H1 (cell line): ENCODE results near the gene PRR12. TPM values are rescaled to one million over a fixed set of nuclear protein-coding genes. Genes with fewer than 3 reads are reported as not detected.

Source experiments
- ASH2L ChIP-seq: fragments of 200-600, 300-600 bp; sonication (generic); IDR thresholded peaks from one replicate; pipeline ENCODE4 v1.7.1; 2017; ENCODE audit warnings: low read length
- ATF2 ChIP-seq: IDR thresholded peaks from 2 replicates; pipeline ENCODE4 v1.6.1; 2012; ENCODE audit warnings: low read length, inconsistent platforms
- BACH1 ChIP-seq: IDR thresholded peaks from 2 replicates; pipeline ENCODE4 v1.6.1; 2012; ENCODE audit warnings: low read length, improper control_type of control experiment
- BRCA1 ChIP-seq: IDR thresholded peaks from 2 replicates; pipeline ENCODE4 v1.6.1; 2012; ENCODE audit warnings: low read depth, low read length, improper control_type of control experiment
- CBX5 ChIP-seq: fragments of 300-800, 300-1000 bp; sonication (generic); IDR thresholded peaks from 2 replicates; pipeline ENCODE4 v1.7.1; 2016; ENCODE audit warnings: antibody characterized with exemption, low read length, low read depth
- CTBP2 ChIP-seq: IDR thresholded peaks from 2 replicates; pipeline ENCODE4 v1.7.0; 2011; ENCODE audit warnings: borderline replicate concordance, mild to moderate bottlenecking, moderate library complexity, mixed read lengths, low read length; ENCODE audit not compliant: insufficient read depth, insufficient read length
- JUN ChIP-seq: IDR thresholded peaks from 2 replicates; pipeline ENCODE4 v1.6.1; 2011; ENCODE audit warnings: low read depth, mild to moderate bottlenecking, improper control_type of control experiment, low read length
- JUND ChIP-seq: IDR thresholded peaks from 2 replicates; pipeline ENCODE4 v1.6.1; 2011; ENCODE audit warnings: mild to moderate bottlenecking, improper control_type of control experiment, low read length
- KDM1A ChIP-seq: fragments of 200-600, 300-600 bp; sonication (generic); IDR thresholded peaks from 2 replicates; pipeline ENCODE4 v1.7.1; 2016; ENCODE audit warnings: mild to moderate bottlenecking, low read length, borderline replicate concordance
- MAX ChIP-seq: IDR thresholded peaks from 2 replicates; pipeline ENCODE4 v1.6.1; 2012; ENCODE audit warnings: inconsistent platforms
- RBBP5 ChIP-seq: IDR thresholded peaks from 2 replicates; pipeline ENCODE4 v1.7.1; 2012; ENCODE audit warnings: low read depth, mild to moderate bottlenecking, inconsistent platforms, low read length, moderate library complexity, borderline replicate concordance
- RFX5 ChIP-seq: IDR thresholded peaks from 2 replicates; pipeline ENCODE4 v1.6.1; 2011; ENCODE audit warnings: low read depth, low read length, improper control_type of control experiment, borderline replicate concordance
- SIRT6 ChIP-seq: IDR thresholded peaks from one replicate; pipeline ENCODE4 v1.7.1; 2012; ENCODE audit warnings: low read length, inconsistent platforms
- SP1 ChIP-seq: IDR thresholded peaks from 2 replicates; pipeline ENCODE4 v1.6.1; 2011; ENCODE audit warnings: low read depth, low read length
- TAF1 ChIP-seq: IDR thresholded peaks from 2 replicates; pipeline ENCODE4 v1.6.1; 2011; ENCODE audit warnings: mild to moderate bottlenecking, low read depth, low read length
- TBP ChIP-seq: IDR thresholded peaks from 2 replicates; pipeline ENCODE4 v1.6.1; 2011; ENCODE audit warnings: low read depth, low read length, improper control_type of control experiment
- TCF12 ChIP-seq: IDR thresholded peaks from 2 replicates; pipeline ENCODE4 v1.6.1; 2011; ENCODE audit warnings: low read depth, mild to moderate bottlenecking, low read length
- YY1 ChIP-seq: IDR thresholded peaks from 2 replicates; pipeline ENCODE4 v1.6.1; 2011; ENCODE audit warnings: low read depth, mild to moderate bottlenecking, low read length
- ZNF274 ChIP-seq: IDR thresholded peaks from 2 replicates; pipeline ENCODE4 v1.7.0; 2012; ENCODE audit warnings: low read length, borderline replicate concordance; ENCODE audit errors: extremely low read depth
- polyA plus RNA-seq, 7 experiments: library from polyadenylated mRNA; depleted of rRNA in 3 of 7; stranded (reverse) in 5 of 7; unstranded in 2 of 7; fragments of >200 nt in 5 of 7; fragments of 200-250 nt in 2 of 7; gene quantifications; 1 replicate in 5 of 7; 2 replicates in 1 of 7; 4 replicates in 1 of 7; pipeline versions ENCODE4 v1.2.1 to v1.2.3, GENCODE V29; 2011 to 2013; ENCODE audit warnings: missing spikeins in 2 of 7, mixed read lengths in 2 of 7
- total RNA-seq: library from RNA; stranded (reverse); fragmentation: NEBNext Ultra II Directional; extraction: Animal tissue kit (Norgen Biotek cat#: 25700); gene quantifications from 2 replicates; pipeline ENCODE4 v1.2.1, GENCODE V29; 2021
- TF ChIP-seq, protein P1 (sequence below), 3 experiments: IDR thresholded peaks; 1 replicate in 2 of 3; 2 replicates in 1 of 3; pipeline versions ENCODE4 v1.5.1 to v1.6.1; 2011; ENCODE audit warnings: low read length in 3 of 3, mild to moderate bottlenecking in 3 of 3, inconsistent platforms in 2 of 3, low read depth in 1 of 3, moderate library complexity in 1 of 3; ENCODE audit not compliant: insufficient read depth in 1 of 3; ENCODE audit errors: control extremely low read depth in 1 of 3

The PRR12 gene
- total and polyA plus RNA-seq, 2 of the 8 experiments (the other 6 are each of a cell fraction or from before 2014, with no cell fraction given), result 2.5 to 59.4 TPM

- TF ChIP-seq KDM1A (no peak), JUN (no peak), TAF1 (peak; percentile 63; the same call in 1 of the 2 replicates), BRCA1 (no peak), ASH2L (peak; percentile 36), CTBP2 (no peak), TCF12 (no peak), TBP (no peak), CBX5 (no peak), RFX5 (no peak), YY1 (peak; percentile 86), SIRT6 (no peak), SP1 (peak; percentile 86), RBBP5 (no peak), BACH1 (peak; percentile 99), JUND (peak; percentile 77), ZNF274 (no peak), MAX (peak; percentile 69), ATF2 (no peak)
- TF ChIP-seq, protein P1, sequence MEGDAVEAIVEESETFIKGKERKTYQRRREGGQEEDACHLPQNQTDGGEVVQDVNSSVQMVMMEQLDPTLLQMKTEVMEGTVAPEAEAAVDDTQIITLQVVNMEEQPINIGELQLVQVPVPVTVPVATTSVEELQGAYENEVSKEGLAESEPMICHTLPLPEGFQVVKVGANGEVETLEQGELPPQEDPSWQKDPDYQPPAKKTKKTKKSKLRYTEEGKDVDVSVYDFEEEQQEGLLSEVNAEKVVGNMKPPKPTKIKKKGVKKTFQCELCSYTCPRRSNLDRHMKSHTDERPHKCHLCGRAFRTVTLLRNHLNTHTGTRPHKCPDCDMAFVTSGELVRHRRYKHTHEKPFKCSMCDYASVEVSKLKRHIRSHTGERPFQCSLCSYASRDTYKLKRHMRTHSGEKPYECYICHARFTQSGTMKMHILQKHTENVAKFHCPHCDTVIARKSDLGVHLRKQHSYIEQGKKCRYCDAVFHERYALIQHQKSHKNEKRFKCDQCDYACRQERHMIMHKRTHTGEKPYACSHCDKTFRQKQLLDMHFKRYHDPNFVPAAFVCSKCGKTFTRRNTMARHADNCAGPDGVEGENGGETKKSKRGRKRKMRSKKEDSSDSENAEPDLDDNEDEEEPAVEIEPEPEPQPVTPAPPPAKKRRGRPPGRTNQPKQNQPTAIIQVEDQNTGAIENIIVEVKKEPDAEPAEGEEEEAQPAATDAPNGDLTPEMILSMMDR (IDR thresholded peaks at IDR 0.05; ENCODE audit: control extremely low read depth in 1 of 3, insufficient read depth in 1 of 3, low read depth in 1 of 3, low read length in 3 of 3), result no peak
Observed at GRCh38 chr19:49641688-49642491, 50.9 kb downstream of the PRR12 start, which contains the start of gene SCAF1 (continued).
